Loucy (cell line): Measurements from ENCODE around the gene SLC26A11.

Experiments
- CTCF ChIP-seq: fragments of 200-600 bp; sonication (generic); conservative IDR thresholded peaks from 2 replicates; pipeline ENCODE4 v1.5.1; 2014; ENCODE audit warnings: mild to moderate bottlenecking, antibody characterized with exemption, low read length
- EZH2phosphoT487 ChIP-seq: fragments of 200-600 bp; IDR thresholded peaks from 2 replicates; pipeline ENCODE4 v1.6.1; 2018; ENCODE audit warnings: antibody characterized with exemption, mild to moderate bottlenecking, moderate library complexity, borderline replicate concordance

- TF ChIP-seq CTCF (no peak), EZH2phosphoT487 (no peak)
Measured at GRCh38 chr17:80296221-80296620, 76.0 kb downstream of the SLC26A11 start.
